Tibial artery (tissue), 4 donors: ENCODE measurements around the gene TCF4.

Experiments used
- DNase-seq, 2 donors: peaks; one replicate each; pipeline ENCODE4 v3.0.0-alpha.2; 2019
- H3K27ac ChIP-seq, 2 donors: fragments of 200-600 bp; sonication (generic) in 1 of 2; 1 replicate in 1 of 2; 2 replicates in 1 of 2; pipeline ENCODE4 v1.5.1; 2018 to 2019; ENCODE audit warnings: mild to moderate bottlenecking in 1 of 2
- H3K27me3 ChIP-seq, 2 donors: fragments of 200-600 bp; sonication (generic) in 1 of 2; one replicate each; pipeline versions ENCODE4 v1.5.1 to v1.6.0; 2016 to 2019
- H3K36me3 ChIP-seq, 3 donors: fragments of 200-600 bp; sonication (generic) in 2 of 3; one replicate each; pipeline ENCODE4 v1.5.1; 2016 to 2019; ENCODE audit warnings: mild to moderate bottlenecking in 2 of 3
- H3K4me1 ChIP-seq, 4 donors: fragments of 200-600 bp; sonication (generic) in 2 of 4; 1 replicate in 3 of 4; 2 replicates in 1 of 4; pipeline ENCODE4 v1.5.1; 2016 to 2019
- H3K4me3 ChIP-seq, 2 donors: fragments of 200-600 bp; sonication (generic) in 1 of 2; 1 replicate in 1 of 2; 2 replicates in 1 of 2; pipeline ENCODE4 v1.5.1; 2018 to 2019; ENCODE audit warnings: mild to moderate bottlenecking in 2 of 2
- H3K9me3 ChIP-seq, 3 donors: fragments of 200-600 bp; sonication (generic) in 1 of 3; one replicate each; pipeline ENCODE4 v1.5.1; 2016 to 2019
- intact Hi-C: fragments of 100-400 bp; cut with DNase I; formaldehyde crosslinking; loops from one replicate; pipeline ENCODE4 v1.15.0; 2023; ENCODE audit warnings: low total_unique reads
- TF ChIP-seq, protein P1 (sequence below), 2 experiments: fragments of 200-600 bp in 1 of 2; fragments of 450-650 bp in 1 of 2; IDR thresholded peaks; one replicate each; pipeline ENCODE4 v1.5.1; 2017 to 2019; ENCODE audit warnings: antibody characterized with exemption in 2 of 2, mild to moderate bottlenecking in 1 of 2, moderate library complexity in 1 of 2

The TCF4 gene

DNA sequence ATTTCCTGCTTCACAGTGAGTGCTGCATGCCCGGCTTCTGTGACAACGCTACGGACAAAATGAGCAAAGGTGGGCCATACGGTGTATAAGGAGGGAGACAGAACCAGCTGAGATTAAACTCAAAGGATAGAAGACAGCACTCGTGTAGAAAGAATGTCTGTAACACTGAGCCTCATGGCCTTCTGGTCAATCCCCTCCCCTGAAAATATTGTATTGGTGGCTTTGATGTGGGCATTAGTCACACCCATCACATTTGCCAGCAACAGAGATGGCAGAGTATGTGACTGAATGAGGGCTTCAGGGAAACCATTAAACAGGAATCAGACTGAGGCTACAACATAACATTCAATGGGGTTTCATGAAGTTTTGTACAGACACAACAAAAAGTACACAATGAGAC is 341.0 kb downstream of the TCF4 start:
- no peak for DNase-seq
- no peaks in the 10 kb centered on the region for H3K27me3 ChIP-seq
- H3K4me1 ChIP-seq: peaks cover 0 to 63% (median 22%) of the 10 kb centered on the region in 4 donors
- no peaks in the 10 kb centered on the region for H3K36me3 ChIP-seq
- intact Hi-C loops: no loop called here
- no peaks in the 10 kb centered on the region for H3K9me3 ChIP-seq
- H3K4me3 ChIP-seq: no peak overlapping the region
- H3K27ac ChIP-seq: no peak overlapping the region
- TF ChIP-seq, protein P1, sequence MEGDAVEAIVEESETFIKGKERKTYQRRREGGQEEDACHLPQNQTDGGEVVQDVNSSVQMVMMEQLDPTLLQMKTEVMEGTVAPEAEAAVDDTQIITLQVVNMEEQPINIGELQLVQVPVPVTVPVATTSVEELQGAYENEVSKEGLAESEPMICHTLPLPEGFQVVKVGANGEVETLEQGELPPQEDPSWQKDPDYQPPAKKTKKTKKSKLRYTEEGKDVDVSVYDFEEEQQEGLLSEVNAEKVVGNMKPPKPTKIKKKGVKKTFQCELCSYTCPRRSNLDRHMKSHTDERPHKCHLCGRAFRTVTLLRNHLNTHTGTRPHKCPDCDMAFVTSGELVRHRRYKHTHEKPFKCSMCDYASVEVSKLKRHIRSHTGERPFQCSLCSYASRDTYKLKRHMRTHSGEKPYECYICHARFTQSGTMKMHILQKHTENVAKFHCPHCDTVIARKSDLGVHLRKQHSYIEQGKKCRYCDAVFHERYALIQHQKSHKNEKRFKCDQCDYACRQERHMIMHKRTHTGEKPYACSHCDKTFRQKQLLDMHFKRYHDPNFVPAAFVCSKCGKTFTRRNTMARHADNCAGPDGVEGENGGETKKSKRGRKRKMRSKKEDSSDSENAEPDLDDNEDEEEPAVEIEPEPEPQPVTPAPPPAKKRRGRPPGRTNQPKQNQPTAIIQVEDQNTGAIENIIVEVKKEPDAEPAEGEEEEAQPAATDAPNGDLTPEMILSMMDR (IDR thresholded peaks at IDR 0.05): no peak

DNA sequence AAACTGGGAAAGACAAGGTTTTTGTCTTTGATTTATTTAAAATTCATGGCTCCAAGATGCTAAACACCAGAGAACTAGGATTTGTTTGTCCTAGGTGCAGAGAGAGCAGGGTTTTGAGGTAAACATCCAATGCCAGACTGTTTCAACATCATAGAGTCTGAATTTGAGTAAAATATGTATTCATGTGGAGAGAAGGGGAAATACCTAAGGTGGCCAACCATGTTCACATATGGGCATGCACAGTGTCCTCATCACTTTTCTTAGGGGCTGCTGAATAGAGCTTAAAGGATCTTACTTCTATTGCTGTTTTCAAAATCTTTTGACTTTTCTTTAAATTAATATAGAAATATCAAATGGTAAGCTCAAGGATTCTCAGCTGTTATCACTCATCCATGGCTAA is 341.7 kb downstream of the TCF4 start:
- H3K4me3 ChIP-seq: no peak overlapping the region
- no peak for DNase-seq
- peak overlapping the region in 1 of 2 donors; percentile 69 for H3K27ac ChIP-seq
- intact Hi-C loops: no loop called here
- H3K36me3 ChIP-seq: no peaks in the 10 kb centered on the region
- TF ChIP-seq, protein P1 (IDR thresholded peaks at IDR 0.05): no peak
- no peaks in the 10 kb centered on the region for H3K9me3 ChIP-seq
- no peaks in the 10 kb centered on the region for H3K27me3 ChIP-seq
- peaks cover 0 to 56% (median 22%) of the 10 kb centered on the region in 4 donors for H3K4me1 ChIP-seq

DNA sequence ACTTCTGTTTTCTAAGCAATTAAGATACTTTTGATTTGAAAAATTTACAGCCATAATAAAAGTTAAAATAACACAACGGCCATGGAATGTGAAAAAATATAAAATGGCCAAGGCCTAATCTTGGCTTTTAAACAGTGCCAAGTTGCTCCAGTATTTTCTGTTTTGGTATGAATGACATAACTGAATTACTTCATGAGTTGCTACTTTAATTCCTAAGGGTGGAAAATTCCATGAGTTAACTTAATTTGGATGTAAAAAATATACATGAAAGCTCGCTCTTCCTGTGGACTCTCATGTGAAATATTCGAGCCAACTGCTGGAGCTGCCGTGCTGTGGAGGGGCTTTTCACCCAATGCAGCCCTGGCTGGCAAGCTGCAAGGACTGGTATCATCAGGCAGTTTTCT is 342.8 kb downstream of the TCF4 start:
- no peak for DNase-seq
- Histone ChIP-seq H3K4me1 (peaks cover 0 to 51% (median 22%) of the 10 kb centered on the region in 4 donors), H3K36me3 (no peaks in the 10 kb centered on the region), H3K4me3 (peak overlapping the region in 1 of 2 donors; percentile 7), H3K27me3 (no peaks in the 10 kb centered on the region), H3K9me3 (no peaks in the 10 kb centered on the region), H3K27ac (peak overlapping the region; percentile 49 to 69)
- TF ChIP-seq, protein P1 (IDR thresholded peaks at IDR 0.05): no peak
- intact Hi-C loops: no loop called here

DNA sequence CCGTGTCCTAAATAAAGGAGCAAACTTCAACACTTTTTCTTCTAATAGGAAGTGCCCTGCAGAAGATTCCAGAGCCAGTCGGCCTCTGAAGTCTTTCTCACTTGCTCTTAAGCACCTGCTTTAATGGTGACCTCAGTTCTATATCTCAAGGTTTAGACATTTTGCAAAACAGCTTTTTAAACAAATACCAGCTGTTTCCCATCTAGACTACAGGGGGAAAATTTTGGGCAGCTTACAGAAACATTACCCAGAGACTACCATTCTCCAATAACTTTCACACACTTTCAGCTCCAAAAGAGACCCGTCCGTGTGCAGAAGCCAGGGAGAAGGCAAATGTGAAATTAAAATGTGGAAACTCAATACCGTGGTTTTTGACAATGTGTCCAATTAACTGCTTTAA is 343.4 kb downstream of the TCF4 start:
- H3K4me1 ChIP-seq: peaks cover 0 to 51% (median 22%) of the 10 kb centered on the region in 4 donors
- peak overlapping the region; percentile 49 to 69 for H3K27ac ChIP-seq
- intact Hi-C loops: loop anchor here (5.0 kb wide), 2 partner anchors 78 to 343 kb away; partner anchors contain the start of gene TCF4

DNA sequence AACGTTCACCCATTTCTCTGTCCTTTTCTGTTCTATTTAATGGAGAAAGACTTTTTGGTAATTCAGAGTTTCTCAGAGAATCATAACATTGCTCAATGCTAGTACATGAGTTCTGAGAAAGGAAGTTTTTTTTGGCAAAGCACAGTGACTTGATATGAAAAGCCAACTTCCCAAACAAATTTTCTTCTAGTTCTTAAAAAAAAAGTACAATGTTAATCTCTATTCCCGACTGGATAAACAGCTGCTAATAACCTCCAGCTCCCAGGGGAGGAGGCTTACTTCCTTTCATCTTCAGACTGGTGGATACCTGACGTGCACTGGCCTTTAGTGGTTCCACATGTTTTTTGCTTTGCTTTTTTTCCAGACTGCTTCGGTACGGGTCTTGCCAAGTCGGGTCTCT is 344.1 kb downstream of the TCF4 start:
- H3K4me3 ChIP-seq: peak overlapping the region; percentile 27 to 36
- H3K27ac ChIP-seq: peak overlapping the region; percentile 49 to 69
- TF ChIP-seq, protein P1 (IDR thresholded peaks at IDR 0.05): no peak
- H3K36me3 ChIP-seq: no peaks in the 10 kb centered on the region
- peaks cover 0 to 51% (median 22%) of the 10 kb centered on the region in 4 donors for H3K4me1 ChIP-seq
- peak in 1 of 2 donors; percentile 59 for DNase-seq
- no peaks in the 10 kb centered on the region for H3K9me3 ChIP-seq
- intact Hi-C loops: loop anchor here (5.0 kb wide), 2 partner anchors 78 to 343 kb away; partner anchors contain the start of gene TCF4
- no peaks in the 10 kb centered on the region for H3K27me3 ChIP-seq

More for the DNA sequence above, 343.4 kb downstream of the TCF4 start:
- DNase-seq: no peak
- TF ChIP-seq, protein P1 (IDR thresholded peaks at IDR 0.05): no peak
- Histone ChIP-seq H3K27me3 (no peaks in the 10 kb centered on the region), H3K9me3 (no peaks in the 10 kb centered on the region), H3K36me3 (no peaks in the 10 kb centered on the region), H3K4me3 (peak overlapping the region in 1 of 2 donors; percentile 27)
